ENCODE results near the gene HECTD3. TPM values are rescaled to one million over a fixed set of nuclear protein-coding genes. Genes with fewer than 3 reads are reported as not detected.

The HECTD3 gene
- 22.6 TPM for total RNA-seq

DNA sequence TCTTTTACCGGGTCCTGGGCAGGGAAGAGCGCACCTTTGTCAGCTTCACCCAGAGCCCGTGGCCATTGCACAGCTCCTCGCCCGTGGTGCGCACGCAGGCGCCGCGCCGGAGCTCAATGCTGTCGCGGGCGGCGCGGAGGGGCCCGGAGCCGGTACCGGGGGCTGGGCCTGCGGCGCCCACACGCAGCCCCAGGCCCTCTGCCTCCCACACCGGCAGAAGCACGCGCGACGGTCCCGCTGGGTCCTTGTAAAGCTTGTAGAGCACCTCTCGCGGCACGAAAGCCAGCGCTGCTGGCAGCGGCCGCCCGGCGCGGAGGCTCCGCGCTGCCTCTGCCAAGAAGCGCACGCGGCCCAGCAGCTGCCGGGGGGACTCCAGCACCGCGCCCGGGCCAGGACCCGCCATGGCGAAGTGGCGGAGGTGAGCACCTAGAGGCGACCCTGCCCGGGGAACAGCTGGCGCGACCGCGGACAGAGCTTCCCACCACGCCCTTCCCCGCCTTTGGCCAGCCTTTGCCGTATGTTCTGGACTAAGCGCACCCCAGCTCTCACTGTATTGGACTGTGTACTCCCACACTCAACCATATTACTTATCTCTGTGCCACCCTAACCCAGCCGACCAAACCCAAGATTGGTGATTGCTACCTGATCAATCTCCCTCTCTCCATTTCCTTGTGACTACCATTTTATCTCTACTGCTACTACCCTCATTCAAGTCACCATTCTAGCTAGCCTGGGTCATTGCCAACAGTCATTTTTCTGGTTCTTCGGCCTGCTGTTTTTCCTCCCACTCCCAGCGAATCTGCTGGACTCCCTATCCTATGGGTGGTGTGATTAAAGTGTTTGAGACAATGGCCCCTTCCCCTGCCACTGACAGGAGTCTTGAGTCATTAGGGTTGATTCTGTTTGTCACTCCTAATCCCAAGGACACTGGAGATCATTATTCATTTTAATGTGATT, at the start of gene HECTD3:
Gene HECTD3, minus strand, starts transcription at position 470 of the 957 bp plus-strand sequence. Its CDS starts 67 bp downstream, at position 403.
- ATAC-seq: peak; percentile 75

GRCh38 chr1:45059829-45060228, 48.7 kb upstream of the HECTD3 start:
- no peak for ATAC-seq

DNA sequence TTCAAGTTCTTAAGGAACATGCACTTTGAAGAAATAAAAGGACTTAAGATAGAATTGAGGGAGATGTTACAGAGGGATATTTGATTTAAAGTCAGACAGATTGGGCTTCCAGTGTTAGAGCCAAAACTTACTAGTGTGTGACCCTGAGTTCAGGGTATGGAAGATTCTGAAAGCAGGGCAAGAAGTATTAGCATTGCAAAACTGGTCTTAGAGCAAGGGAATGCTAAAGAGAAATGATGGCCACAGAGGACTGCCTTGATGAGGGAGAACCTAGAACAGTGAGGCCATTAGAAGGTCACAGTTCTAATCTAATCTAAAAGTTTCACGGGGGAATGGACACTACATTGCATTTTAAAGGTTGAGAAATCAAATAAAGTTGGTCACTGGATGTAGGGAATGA, 46.4 kb upstream of the HECTD3 start:
- ATAC-seq: no peak

- ATAC-seq: no peak
Observed at GRCh38 chr1:45051005-45051772, 40.1 kb upstream of the HECTD3 start.

GRCh38 chr1:45047032-45047431, 35.9 kb upstream of the HECTD3 start:
- ATAC-seq: no peak

- ATAC-seq: no peak
Observed at GRCh38 chr1:45044916-45045315, 33.8 kb upstream of the HECTD3 start.

DNA sequence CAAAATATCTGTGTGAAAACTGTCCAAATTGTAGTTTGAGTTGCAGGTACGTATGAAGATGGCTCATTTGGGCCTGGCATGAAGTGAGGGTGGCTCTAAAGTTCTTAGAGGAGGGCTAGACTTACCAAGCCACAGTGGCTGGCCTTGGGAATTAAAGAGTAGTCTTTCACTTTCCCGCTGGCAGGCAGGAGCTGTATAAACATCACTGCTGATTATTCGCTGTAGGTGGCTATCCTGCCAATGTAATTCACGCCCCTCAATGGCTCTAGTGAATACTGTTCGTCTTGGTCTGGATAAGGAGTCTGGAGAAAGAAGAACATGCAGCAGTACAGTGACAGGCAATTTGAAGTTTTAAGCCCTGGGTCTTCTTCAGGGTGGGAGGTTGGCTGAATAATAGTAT, 32.0 kb upstream of the HECTD3 start:
- ATAC-seq: no peak

DNA sequence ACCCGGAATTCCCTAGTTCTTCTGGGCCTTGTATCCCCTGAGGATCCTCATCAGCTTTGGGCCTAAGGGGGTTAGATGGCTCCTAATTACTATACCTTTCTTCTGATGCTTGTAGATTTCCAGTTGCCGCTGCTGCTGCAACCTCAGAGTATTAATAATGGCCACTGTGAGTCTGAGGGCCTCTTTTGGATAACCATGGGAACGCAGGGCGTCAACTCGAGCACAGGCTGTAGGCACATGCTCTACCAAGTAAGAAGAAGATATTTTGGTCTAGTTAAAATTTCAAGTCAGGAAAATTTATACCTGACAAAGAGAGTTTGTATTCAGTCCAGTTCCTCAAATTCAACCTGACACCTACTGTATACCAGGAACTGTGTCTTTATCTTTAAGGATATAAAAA, 29.2 kb upstream of the HECTD3 start:
- ATAC-seq: no peak

DNA sequence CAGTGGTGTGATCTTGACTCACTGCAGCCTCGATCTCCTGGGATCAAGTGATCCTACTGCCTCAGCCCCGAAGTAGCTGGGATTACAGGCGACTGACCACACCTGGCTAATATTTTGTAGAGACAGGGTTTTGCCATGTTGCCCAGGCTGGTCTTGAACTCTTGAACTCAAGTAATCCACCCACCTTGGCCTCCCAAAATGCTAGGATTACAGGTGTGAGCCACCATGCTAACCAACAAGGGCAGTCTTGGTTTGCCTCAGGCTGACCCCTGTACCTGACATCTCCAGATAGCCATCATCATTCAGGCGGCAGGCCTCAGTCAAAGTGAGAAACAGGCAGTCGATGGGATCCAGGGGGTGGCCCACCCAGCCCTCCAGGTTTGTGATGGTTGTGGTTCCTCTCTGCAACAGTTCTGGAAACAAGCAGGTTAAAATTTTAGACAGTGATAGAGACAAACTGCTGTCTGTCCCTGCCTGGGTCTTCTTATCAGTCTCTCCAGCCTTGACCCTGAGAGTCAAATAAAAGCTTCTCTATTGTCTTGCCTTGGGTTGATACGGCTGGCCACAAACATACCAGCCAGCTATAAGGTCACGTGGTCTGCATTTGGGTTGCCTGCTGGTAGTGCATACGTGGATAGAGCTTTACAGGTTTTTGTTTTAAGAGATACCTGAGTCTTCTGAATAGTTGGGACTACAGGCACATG, 27.7 kb upstream of the HECTD3 start:
- no peak for ATAC-seq

GRCh38 chr1:45038240-45038639, 27.1 kb upstream of the HECTD3 start:
- no peak for ATAC-seq

DNA sequence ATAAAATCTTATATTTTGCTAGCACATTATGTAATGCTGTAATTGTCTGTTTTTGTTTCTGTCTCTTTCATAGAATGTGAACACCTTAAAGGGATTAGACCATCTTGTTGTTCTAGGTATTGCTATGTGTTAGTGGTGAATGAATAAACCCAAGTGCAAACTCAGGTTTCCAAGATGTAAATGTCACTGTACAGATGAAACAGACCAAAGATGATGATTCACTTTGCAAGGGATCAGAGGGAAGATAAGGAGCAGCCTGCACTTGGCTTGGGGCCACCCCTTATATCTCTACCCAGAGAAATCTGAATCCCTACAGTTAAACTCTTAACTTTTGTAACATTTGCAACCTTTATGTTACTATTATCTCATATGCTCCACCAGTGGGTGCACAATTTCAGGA, 26.3 kb upstream of the HECTD3 start:
- ATAC-seq: peak; percentile 64

DNA sequence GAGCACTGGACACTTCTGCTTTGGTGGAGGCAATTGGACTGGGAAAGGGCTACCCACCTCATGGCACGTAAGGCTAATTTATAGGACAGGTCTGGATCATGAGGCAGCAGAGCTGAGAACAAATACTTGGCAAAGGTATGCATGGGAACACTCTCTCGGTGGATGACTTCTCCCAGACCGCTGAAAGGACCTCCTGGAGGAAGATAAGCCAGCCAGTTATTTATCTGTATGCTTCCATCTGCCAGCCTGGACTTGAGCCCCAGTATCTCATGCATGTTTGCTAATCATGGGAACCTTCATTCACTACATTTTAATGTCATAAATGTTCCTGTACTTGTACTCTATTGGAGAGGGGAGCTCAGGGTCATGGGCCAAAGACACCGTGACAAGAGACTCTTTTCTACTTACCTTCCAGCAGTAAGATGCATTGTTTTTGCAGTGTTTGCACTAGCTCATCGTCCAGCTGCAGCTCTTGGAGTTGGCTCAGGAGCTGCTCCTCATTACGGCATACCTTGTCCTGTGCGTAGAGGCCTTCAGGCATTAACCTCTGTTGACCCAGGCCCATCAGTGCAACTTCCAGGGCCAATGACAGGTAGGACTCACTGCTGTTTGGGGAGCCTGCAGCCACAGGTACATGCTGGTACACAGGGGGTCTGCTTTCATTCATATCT, 24.6 kb upstream of the HECTD3 start:
- no peak for ATAC-seq

- no peak for ATAC-seq
Observed at GRCh38 chr1:45033356-45033755, 22.2 kb upstream of the HECTD3 start.

DNA sequence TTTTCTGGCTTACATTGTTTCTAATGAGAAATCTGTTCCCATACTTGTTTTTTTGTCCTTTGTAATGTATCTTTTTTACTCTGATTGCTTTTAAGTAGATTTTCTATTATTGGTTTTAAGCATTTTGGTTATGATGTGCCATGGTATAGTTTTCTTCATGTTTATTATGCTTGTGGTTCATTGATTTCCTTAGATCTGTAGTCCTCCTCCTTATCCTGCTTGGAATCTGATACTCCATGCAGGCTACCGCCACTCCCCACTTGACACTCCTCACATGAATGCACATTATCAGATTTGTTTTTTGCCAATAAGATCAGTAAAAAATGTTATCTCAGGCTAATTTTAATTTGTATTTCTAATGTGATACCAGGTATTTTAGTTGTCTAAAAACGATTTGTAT, 21.7 kb upstream of the HECTD3 start:
- ATAC-seq: no peak

DNA sequence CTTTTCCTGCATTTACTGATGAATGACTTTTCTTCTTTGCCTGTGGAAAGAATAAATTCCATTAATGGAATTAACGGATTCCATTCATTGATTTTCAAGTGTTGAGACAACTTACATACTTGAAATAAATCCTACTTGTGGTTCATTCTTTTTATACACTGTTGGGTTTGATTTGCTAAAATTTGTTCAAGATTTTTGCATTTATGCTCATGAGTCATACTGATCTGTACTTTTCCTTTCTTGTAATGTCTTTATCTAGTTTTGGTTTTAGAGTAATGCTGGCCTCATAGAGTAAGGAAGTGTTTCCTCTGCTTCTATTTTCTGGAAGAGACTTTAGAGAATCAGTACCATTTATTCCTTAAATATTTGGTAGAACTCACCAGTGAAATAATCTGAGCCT, 15.3 kb upstream of the HECTD3 start:
- ATAC-seq: no peak

GRCh38 chr1:45023663-45024062, 12.5 kb upstream of the HECTD3 start:
- ATAC-seq: no peak

- ATAC-seq: peak; percentile 93
Observed at GRCh38 chr1:45018599-45019230, 7.6 kb upstream of the HECTD3 start.

GRCh38 chr1:45016767-45017166, 5.6 kb upstream of the HECTD3 start:
- ATAC-seq: no peak

DNA sequence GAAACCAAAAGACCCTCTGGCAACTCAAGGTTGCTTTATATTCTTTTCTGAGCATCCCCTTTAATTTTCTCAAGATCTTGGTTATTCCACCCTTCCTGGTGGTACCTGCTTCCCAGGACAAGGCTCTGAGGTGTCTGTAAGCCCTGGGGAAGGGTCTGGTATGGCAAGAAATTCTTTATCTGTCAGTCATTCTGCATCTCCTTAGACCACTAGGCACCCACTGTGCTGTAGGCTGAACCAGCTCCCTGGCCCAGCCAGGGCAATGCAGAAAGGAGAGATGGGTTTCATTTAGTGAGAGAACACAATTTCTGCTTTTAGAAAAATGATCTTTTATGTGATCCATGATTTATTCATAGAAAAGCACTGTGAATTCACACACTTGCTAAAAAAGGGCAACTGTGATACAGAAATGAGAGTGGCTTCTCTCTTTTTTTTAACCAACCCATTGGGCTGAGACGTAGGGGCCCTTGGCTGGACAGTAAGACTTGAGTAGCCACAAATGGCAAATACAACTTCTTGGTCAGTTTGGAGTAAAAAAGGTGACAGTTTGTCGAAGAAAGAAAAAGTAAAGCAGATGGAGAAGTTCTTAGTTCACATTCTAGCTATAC, 5.1 kb upstream of the HECTD3 start:
- ATAC-seq: no peak

DNA sequence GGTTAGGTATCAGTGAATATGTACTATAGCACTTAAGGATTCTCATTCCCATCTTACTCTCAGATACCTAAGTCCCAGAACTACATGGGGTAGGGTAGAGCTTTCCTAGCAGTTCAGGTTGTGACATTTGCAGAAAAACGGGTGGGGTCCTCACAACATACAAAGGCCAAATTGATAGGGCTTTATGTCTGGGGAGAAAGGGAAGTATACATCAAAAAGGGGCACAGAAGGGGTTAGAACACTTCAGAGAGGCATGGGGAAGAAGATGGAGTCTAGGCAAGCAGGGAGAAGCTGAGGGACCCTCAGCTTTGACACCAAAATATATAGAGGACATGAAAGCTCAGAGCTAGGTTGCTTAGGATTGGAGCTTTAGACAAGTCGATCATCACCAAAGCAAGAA, 4.6 kb upstream of the HECTD3 start:
- ATAC-seq: no peak

DNA sequence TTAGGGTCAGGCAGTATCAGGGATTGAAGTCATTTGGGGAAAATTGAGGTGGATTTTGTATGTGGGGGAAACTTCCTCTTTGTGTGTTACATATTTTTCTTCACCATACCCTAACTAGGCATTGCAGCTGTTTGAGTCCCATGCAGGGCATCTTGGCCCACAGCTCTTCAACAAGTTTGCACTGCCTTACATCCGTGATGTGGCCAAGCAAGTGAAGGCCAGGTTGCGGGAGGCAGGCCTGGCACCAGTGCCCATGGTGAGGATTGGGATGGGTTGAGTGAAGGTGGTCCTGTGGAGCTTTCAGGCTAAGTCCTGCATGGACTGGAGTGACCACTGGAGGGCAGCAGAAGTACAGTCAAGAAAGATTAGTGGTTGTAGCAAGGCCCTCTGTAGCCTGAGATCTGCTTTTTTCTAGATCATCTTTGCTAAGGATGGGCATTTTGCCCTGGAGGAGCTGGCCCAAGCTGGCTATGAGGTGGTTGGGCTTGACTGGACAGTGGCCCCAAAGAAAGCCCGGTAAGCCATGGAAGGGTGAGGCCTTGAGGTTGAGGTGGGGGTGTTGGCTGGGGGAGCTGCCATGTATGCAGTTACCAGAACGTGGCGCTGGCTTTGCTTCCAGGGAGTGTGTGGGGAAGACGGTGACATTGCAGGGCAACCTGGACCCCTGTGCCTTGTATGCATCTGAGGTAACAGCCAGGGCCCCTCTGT, 3.4 kb upstream of the HECTD3 start:
- ATAC-seq: no peak

All from esophagus mucosa (tissue), 1 donor.